ENCODE measurements around the gene SULT1C3.
A peak's percentile ranks its signal among the peaks of the same experiment; 100 is the strongest.

SULT1C3 gene

GRCh38 chr2:108239786-108240185 is at the start of gene SULT1C3:
Gene SULT1C3, plus strand, starts transcription at chr2:108239968. Its CDS starts 7,227 bp downstream, at chr2:108247195.
- no peak for DNase-seq

DNA sequence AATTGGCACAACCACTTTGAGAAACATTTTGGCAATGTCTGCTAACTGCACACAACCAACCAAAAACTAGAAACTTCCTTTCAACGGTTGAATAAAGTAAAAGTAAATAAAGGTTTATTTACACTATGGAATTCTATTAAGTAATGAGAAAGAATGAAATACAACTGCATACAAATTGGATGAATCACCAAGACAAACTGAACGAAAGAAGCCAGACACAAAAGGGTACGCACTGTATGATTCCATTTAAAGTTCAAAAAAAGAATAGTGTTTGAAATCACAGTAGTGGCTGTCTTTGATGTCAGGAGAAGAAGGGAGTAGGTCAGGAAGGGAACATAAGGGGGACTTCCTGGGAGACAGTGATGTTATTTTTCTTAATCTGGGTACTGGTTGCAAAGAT is 46.5 kb upstream of the SULT1C3 start:
- DNase-seq = no peak

DNA sequence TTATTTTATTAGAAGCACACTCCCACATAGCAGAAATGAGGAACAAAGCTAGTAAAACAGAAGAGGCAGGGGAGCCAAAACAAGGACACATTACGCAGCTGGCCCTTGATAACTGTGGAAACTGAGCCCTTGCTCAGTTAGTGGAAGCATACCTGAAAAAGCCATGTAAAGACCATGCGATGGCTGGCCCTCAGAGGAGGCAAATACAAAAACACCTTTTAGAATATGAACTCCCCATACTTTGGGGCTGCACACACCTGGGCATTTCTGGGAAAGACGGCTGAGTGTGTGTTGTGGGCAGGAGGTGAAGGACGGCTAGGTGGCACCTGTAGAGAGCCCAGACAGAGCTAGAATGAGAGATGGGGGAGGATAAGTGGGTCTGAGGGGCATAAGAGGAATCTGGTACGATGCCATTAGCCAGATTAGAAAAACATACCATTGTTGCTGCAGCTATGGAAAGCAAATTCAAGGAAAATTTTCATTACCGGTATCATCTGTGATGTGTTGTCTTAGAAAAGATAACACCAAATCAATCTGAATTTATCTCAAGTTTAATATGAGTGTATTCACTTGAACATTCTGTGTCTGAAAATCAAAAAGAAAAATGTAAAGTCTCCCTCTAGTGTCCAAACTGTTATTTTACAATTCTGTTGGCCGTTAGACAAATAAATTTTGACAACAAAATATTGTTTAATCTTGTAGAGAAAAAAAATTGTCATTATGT is 45.2 kb upstream of the SULT1C3 start:
- DNase-seq = no peak

DNA sequence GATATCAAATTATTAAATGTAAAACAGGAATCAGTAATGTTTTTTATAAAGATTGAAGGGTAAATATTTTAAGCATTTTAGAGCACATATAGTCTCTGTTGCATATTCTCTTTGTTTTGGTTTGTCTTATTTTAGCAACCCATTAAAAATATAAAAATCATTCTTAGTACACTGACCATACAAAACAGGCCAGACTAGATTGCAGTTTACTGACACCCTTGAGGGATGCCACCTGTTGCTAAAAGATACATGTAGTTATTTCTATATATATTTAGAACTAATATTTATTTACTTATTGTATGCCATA is 44.7 kb upstream of the SULT1C3 start:
- no peak for DNase-seq

- DNase-seq = peak; percentile 38
Measured at GRCh38 chr2:108199726-108200125, 40.0 kb upstream of the SULT1C3 start.

DNA sequence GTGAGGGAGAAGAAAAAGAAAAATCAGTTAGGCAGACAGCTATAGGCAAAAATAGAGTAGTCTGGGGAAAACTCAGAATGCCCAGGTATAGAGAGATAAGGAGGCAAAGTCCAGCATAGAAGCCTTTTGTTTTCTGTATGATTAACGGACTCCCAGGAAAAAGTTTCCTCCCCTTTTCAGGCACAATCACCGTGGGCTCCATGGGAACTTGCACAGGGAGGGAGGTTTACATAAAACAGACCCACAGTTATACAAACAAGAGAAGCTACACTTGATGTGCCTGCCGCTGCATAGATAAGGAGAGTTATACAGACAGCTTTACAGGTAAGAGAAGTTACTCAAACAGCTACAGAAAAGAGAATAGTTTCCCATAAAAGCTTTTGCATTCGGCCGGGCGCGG is 39.2 kb upstream of the SULT1C3 start:
- DNase-seq = no peak

GRCh38 chr2:108212671-108213070 is 27.1 kb upstream of the SULT1C3 start:
- DNase-seq = no peak

DNA sequence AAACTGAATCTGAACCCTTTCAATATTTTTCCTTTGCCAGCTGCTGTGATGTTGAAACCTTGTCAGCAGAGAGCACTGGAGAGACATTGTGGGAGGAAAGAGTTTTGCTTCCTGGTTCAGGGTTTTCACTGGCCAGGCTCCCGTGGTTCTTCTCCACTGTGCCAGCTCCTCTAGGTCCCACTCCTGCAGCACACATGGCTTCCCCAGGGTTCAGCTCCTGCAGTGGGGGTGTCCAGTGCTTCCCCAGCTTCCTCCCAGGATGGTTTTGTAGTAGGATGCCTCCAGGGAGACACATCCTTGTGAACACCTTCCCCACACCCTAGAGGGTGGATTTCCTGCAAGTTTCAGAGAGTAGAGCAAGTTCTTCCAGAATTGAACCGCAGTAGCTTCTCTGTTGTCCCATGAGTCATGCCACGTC is 24.0 kb upstream of the SULT1C3 start:
- peak; percentile 26 for DNase-seq

DNA sequence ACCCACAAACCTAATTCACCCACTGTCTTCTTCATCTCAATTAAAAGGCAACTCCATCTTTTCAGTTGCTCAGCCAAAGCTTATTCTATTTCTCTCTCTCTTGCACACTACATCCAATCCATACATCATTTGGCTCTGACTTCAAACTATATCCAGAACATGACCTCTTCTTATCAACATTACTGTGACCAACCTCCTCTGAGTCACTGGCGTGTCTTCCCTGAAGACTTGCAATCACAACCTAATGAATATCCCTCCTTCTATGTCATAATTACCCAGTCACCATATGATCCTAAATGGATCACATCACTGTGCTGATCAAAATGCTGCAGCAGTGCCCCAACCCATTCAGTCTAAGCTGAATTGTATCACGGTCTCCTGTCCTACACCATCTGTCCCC is 22.6 kb upstream of the SULT1C3 start:
- no peak for DNase-seq

- no peak for DNase-seq
Measured at GRCh38 chr2:108219688-108220087, 20.1 kb upstream of the SULT1C3 start.

DNA sequence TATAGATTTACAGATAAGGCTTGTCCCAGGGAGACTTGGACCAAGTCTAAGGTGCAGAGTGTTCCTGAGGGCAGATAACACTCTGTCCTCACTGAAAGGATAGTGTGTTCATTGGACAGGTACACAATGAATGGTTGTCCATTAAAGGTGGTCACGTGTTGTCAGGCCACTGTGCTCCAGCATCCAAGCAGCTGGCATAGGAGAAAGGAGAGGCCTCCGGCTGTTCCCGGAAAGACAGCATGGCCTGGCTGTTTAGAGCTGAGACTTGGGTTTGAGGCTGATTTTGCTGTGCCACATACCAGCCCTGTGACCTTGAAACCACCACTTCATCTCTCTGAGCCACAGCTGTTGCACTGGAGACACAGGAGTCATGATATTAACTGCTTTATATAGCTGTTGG is 19.6 kb upstream of the SULT1C3 start:
- no peak for DNase-seq

DNA sequence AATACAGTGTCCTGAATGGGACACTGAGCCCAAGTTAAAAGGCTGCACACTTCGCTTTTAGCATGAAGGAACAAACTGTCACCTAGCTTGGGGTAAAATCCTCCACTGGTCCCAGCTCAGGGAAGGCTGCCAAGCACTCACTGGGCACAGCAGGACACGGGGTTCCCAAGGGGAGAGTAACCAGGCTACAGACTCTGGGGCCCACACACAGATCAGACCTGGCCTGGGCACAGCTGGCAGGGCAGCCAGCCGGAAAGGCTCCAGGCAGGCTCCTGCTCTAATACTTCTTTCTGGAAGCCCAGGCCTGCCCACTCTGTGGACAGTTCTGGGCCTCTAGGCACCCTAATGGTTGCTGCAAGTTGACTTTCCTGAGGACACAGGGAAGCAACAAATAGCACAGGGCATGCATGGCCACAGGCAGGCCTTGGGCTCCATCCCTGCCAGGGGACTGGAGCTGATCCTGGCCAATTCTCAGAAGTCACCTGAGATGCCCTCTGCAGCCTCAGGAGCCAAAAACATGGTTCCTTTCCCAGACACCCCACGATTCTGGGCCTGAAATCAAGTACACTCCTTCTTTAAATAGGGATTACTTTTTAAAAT is 18.7 kb upstream of the SULT1C3 start:
- DNase-seq = no peak

GRCh38 chr2:108222261-108222660 is 17.5 kb upstream of the SULT1C3 start:
- no peak for DNase-seq

DNA sequence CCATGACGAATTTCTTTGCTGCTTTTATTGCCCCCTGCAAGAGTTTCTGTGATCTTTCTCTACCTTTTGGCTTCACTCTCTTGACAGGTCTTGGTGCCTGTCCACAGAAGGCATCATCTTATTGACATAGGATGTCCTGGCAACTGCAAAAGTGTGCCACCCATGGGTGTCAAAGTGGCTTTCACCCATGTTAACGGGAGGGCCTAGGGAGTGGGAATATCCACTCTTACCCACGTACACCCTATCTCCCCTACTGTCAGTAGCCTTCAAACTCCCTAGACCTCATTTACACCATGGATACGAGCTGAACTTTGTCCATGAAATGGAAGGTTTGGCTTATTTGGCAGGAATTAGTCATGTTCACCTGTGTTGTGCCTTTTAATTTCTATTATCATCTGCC is 16.2 kb upstream of the SULT1C3 start:
- DNase-seq = no peak

DNA sequence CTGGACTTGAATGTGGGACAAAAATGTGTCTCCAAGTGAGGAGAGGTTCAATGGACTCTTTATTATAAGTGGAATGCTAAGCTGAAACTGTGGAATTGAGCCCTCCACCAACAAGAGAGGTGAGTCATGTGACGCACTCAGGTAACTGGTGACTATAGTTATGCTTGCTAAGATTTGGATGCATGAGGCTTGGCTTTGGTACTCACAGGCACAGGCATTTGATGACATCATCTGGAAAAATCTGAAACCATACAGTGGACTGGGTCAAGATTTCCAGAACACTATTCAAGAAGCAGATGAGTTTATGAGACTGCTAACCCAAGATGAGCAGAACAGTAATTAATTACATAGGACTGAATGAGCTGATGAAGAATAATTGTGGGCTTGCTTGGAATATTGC is 15.7 kb upstream of the SULT1C3 start:
- DNase-seq = no peak

- no peak for DNase-seq
Measured at GRCh38 chr2:108226564-108226963, 13.2 kb upstream of the SULT1C3 start.

GRCh38 chr2:108228006-108228405 is 11.8 kb upstream of the SULT1C3 start:
- DNase-seq = no peak

- no peak for DNase-seq
Measured at GRCh38 chr2:108228537-108228936, 11.2 kb upstream of the SULT1C3 start.

- no peak for DNase-seq
Measured at GRCh38 chr2:108229875-108230274, 9.9 kb upstream of the SULT1C3 start.

DNA sequence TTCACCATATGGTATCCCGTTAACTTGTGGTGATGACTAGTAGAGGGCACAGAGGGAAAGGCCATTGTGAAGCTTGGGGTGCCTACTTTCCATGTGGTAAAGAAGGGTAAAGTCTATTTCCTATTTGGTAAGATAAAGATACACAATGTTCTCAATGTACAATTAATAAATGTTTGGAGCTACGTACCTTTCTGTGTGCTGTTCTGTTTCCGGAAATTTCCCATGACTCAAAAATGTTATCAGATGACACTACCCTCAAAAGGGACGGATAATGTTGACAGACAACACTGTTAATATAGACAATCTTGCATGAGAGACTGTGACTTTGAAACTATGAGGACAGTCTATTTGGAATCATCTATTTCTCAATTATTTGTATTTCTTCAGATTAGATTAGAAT is 4.2 kb upstream of the SULT1C3 start:
- no peak for DNase-seq

GRCh38 chr2:108236676-108237335 is 3.0 kb upstream of the SULT1C3 start:
- no peak for DNase-seq

GRCh38 chr2:108240966-108241365 is 1.2 kb downstream of the SULT1C3 start:
- DNase-seq = no peak

DNA sequence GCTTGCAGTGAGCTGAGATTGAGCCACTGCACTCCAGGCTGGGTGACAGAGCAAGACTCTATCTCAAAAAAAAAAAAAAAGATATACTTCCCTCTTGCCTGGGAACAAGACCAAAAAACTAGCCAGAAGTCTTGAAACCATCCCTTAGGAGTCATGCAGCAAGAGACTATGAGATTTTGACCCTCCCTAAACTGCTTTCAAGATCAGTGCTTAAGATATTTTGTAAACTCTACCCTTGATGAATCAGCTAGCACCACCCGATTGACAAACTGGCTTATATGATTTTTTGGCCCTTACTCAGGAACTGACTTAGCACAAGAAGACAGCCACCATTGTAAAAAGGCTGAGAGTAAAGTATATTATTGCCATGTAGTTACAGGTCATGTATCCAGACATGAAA is 3.8 kb downstream of the SULT1C3 start:
- no peak for DNase-seq

DNA sequence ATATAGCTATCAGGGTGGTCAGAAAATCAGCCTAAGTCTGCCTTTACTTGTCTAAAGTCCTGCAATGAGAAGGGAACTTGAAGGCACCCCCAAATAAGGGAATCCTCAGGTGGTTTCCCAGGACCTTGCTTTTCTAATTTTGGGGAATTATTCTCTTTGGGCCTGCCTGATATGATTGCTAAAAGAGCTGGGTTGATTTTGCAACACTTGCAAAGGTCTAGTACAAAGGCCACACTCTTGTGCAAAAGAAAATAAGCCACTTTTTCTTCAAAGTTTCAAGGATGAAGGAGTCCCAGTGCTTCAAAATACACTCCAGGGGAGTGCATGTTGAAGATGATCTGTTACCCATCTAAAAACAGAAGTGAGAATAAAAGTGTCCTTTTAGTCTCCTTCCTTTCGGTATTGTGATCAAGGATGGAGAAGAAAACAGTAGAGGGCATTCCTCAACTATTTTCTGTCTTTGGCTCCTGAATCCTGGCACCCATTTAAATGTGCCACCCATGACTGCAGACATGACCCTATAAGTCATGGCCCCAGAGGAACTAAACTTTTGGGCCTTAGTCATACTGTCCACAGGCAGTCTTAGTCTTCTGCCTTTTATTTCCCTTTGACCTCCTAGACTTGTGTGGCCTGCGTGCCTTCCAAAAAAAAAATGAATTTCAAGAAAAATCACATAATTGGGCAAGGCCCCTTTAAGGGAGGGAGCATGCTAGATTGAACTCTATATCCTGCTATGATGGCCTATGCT is 5.1 kb downstream of the SULT1C3 start:
- DNase-seq = no peak
